ENCODE results near the gene CENPI. TPM values are rescaled to one million over a fixed set of nuclear protein-coding genes. Genes with fewer than 3 reads are reported as not detected.

Gene CENPI
- total RNA-seq, 1 donor from 2014 or later, result 1.2 TPM

Other genes with a start within 250 kb of the CENPI start
- not detected in 2 replicates for gene NOX1, start 223.8 kb upstream of the CENPI start, total RNA-seq
- gene XKRX, start 169.3 kb upstream of the CENPI start, total RNA-seq, result 0.17 and 0.30 TPM in 2 replicates
- not detected in 2 replicates for gene ARL13A, start 128.5 kb upstream of the CENPI start, total RNA-seq
- gene TRMT2B, start 46.1 kb upstream of the CENPI start, total RNA-seq, result 15.1 and 17.8 TPM in 2 replicates
- gene TMEM35A, start 19.3 kb upstream of the CENPI start, total RNA-seq, result 0.30 TPM in 1 of 2 replicates, not detected in the other
- gene DRP2, start 121.6 kb downstream of the CENPI start, total RNA-seq, result 0.05 TPM in 1 of 2 replicates, not detected in the other
- gene TAF7L, start 193.1 kb downstream of the CENPI start, total RNA-seq, result 0.10 TPM in 1 of 2 replicates, not detected in the other